D721Med (cell line): ENCODE results near the gene GALNT11.

ENCODE experiments used
- DNase-seq: peaks from one replicate; pipeline ENCODE4 v3.0.0; 2011; ENCODE audit warnings: low spot score; ENCODE audit not compliant: insufficient read length
- FAIRE-seq: peaks from 2 replicates; lab custom pipeline; 2011; peaks lifted over from hg19 to GRCh38; lab: Jason Lieb, UNC
- TF ChIP-seq, protein P1 (sequence below): IDR thresholded peaks from 2 replicates; pipeline ENCODE4 v1.5.1; 2012; ENCODE audit warnings: mild to moderate bottlenecking, control low read depth; ENCODE audit not compliant: insufficient read depth; ENCODE audit errors: missing control alignments

GALNT11 gene

DNA sequence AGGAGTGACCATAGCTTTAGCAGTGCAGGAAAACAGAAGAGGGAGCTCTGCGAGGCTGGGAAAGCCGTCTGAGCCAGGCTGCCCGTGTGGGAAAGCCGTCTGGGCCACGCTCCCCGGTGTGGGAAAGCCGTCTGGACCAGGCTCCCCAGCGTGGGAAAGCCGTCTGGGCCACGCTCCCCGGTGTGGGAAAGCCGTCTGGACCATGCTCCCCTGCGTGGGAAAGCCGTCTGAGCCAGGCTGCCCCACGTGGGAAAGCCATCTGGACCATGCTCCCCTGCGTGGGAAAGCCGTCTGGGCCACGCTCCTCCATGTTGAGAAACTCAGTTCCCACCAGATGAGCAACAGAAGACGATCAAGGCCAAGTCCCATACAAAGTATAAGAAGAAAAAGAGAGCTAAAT is 101.8 kb downstream of the GALNT11 start:
- FAIRE-seq, result no peak
- DNase-seq, result no peak
- TF ChIP-seq, protein P1, sequence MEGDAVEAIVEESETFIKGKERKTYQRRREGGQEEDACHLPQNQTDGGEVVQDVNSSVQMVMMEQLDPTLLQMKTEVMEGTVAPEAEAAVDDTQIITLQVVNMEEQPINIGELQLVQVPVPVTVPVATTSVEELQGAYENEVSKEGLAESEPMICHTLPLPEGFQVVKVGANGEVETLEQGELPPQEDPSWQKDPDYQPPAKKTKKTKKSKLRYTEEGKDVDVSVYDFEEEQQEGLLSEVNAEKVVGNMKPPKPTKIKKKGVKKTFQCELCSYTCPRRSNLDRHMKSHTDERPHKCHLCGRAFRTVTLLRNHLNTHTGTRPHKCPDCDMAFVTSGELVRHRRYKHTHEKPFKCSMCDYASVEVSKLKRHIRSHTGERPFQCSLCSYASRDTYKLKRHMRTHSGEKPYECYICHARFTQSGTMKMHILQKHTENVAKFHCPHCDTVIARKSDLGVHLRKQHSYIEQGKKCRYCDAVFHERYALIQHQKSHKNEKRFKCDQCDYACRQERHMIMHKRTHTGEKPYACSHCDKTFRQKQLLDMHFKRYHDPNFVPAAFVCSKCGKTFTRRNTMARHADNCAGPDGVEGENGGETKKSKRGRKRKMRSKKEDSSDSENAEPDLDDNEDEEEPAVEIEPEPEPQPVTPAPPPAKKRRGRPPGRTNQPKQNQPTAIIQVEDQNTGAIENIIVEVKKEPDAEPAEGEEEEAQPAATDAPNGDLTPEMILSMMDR, result no peak

DNA sequence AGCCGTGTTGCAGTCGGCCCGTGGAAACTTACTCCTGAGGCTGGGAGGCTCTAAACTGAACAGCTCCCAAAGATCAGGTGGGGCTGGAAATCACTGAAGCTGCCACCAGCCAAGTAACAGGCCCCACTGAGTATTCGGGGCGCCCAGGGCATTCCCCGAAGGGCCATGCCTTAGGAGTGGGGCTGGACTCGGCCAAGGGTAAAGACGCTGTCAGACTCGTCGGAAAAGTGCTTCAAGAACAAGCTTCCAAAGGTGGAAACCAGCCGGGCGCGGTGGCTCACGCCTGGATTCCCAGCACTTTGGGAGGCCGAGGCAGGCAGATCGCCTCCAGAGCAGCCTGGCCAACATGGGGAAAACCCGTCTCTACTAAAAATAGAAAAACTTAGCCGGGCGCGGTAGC is 102.8 kb downstream of the GALNT11 start:
- TF ChIP-seq, protein P1, result no peak
- DNase-seq, result no peak
- no peak for FAIRE-seq

GRCh38 chr7:152128741-152129461 is 103.4 kb downstream of the GALNT11 start:
- DNase-seq, result no peak
- FAIRE-seq, result no peak
- TF ChIP-seq, protein P1, result no peak

DNA sequence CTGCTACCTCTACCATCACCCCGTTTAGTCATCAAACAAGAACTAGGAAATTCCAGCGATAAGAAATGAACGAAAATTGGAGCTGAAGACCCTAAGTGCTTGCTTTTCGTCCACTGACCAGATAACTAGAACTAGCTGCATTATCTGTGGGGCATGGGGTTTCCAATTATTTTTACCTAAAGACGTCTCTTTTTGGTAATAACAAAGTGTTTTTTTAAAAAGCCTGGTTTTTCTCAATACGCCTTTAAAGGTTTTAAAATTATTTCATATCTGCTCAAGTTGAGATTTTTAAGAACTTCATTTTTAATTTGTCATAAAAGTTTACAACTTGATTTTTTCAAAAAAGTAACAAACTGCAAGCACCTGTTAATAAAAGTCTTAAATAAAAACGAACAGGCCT is 104.2 kb downstream of the GALNT11 start:
- no peak for DNase-seq
- TF ChIP-seq, protein P1, result no peak
- no peak for FAIRE-seq

DNA sequence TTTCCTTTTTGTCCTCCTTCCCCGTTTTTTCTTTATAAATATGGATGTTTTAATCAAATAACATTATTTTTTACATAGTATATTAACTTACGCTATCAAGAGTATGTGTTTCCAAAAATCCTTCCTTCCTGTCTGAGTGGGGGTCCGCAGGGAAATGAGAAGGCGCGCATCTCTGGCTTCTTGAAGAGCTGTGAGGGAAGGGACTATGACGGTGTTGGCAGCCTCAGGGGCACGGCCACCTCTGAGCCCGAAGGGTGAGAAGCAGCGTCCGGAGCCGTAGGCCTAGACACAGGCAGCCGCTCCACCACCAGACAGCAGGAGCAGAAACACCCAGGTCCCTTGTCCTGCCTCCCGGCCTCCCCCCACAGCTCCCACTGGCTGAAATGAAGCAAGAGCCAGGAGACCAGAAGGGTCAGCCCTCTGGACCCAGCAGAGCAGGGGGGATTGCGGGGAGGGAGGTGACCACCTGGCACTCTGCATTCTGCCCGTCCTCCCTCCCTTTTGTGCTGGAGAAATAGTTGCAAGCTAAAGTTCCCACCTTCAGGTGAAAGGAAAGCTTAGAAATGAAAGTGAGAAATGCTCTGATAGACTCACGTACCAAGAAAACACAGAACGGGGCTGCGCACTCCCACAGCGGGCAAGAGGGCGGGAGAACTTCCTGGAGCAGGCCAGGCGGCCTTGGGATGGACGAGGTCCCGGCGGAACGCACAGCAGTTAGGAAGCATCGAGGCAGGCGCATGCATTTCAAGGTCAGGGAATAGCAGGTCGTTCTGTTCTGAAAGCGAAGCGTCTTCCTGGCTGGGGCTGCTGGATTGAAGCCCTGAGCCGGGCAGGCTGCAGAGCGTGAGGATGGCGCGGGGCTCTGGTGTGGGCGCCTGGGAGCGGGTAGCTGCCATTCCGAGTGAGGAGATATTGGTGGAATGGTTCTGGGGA is 105.5 kb downstream of the GALNT11 start:
- TF ChIP-seq, protein P1, result no peak
- FAIRE-seq (no peak), DNase-seq (no peak)

- TF ChIP-seq, protein P1, result no peak
- no peak for FAIRE-seq
- no peak for DNase-seq
Measured at GRCh38 chr7:152131981-152132494, 106.6 kb downstream of the GALNT11 start.
